HG03064 (cell line): Measurements from ENCODE around the gene HES4.

Experiments
- ATAC-seq: cut with Tn5 transposase; IDR thresholded peaks from one replicate; pipeline ENCODE4 v1.9.1; 2021; ENCODE audit warnings: low read depth; ENCODE audit not compliant: unreplicated experiment

The HES4 gene

GRCh38 chr1:953524-954320, 46.2 kb downstream of the HES4 start:
- ATAC-seq = no peak

- ATAC-seq = no peak
Observed at GRCh38 chr1:952603-953002, 47.3 kb downstream of the HES4 start.

GRCh38 chr1:952201-952600, 47.7 kb downstream of the HES4 start:
- ATAC-seq = no peak

GRCh38 chr1:951364-951763, 48.5 kb downstream of the HES4 start:
- no peak for ATAC-seq

- ATAC-seq = no peak
Observed at GRCh38 chr1:950881-951280, 49.0 kb downstream of the HES4 start.

DNA sequence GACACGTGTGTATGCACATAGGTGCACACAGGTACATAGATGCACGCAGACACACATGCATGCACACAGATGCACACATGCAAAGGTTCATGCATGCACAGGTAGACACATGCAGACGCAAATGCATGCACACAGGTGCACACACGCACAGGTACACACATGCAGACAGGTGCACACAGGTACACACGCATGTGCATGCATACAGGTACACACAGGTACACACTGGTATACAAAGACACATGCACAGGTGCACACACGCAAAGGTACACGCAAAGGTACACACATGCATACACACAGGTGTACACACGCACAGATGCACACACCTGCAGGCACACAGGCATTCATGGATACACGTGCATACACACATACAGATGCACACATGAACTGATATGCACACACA, 49.6 kb downstream of the HES4 start:
- no peak for ATAC-seq
